ENCODE data around the gene AP2A2.

AP2A2 gene

DNA sequence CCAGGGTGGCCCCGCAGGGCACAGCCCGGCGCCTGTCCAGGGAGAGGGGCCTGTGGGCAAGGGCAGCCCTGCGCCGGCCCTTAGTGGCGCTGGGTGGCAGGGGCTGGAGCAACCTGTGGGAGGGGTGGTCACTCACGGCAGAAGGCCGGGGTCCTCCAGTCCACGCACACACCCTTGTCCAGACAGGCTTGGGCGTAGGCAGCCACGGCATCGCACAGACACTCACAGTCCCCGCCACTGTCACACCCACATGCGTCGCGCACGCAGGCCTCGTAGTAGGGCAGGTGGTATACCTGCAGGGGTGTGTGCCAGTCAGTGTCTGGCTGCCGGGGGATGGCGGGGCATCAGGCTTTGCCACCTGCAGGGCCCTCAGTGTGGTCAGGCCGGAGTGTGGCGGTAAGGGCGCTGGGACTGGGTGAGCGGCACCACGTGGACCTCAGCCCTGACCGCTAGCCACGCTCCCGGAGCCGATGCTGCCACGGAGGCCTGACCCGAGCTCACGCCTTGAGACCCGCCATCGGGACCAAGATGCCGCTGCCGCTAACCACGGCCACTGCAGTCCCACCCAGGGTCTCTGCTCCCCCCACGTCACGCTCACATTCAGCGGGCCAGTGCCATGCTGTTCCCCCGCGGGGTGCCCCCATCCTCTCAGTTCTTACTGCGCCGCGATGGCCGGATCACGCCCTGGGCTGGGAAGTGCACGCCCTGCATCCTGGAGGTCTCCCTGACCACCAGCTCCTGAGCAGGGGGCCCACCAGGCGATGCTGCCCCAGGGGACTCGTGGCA, 98.3 kb downstream of the AP2A2 start:
- Histone ChIP-seq H3K4me1 (ENCODE audit: insufficient read depth, low read length) (no peaks in the 10 kb centered on the region), H3K9ac (ENCODE audit: low read length) (no peak overlapping the region), H3K9me3 (ENCODE audit: low read length) (no peaks in the 10 kb centered on the region), H3K27ac (ENCODE audit: low read depth, low read length) (no peak overlapping the region), H3K4me3 (ENCODE audit: low read depth in 1 of 2, low read length in 2 of 2) (no peak overlapping the region), H3K36me3 (ENCODE audit: insufficient read depth, low read length) (no peaks in the 10 kb centered on the region), H3K27me3 (ENCODE audit: control insufficient read depth in 1 of 2, insufficient read depth in 2 of 2, low read length in 2 of 2) (no peaks in the 10 kb centered on the region)

DNA sequence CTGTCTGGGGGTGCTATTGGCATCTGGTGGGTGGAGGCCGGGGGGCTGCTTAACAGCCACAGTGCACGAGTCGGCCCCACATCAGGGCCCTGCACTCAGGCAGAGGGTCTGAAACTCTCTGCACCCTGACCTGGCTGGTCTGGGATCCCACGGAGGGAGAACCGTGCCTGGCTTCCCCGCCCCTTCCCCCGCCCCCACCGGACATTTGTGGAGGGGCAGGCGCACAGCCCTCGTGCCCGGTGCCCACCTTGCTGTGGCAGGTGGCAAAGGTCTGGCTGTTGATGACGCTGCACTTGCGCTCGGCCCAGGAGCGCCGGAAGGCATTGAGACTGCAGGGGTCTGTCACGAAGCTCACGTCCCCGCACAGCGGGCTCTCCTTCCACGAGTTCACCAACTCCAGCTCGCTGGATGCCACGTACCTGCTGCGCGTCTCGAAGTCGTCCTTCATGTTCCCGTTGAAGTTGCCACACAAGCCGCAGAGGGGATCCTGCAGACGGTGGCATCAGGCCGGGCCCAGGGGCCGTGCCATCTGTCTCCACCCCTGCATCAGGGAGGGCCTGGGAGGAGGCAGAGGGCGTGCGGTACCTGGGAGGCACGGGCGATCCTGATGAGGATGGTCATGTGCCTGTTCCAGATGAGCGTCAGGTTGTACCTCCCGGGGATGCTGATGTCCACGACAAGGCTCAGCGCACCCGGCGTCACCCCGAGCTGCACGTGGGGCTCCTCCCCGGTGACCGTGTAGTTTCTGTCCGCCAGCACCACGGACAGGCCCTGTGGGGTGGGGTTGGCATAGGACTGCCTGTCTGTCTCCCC, 99.1 kb downstream of the AP2A2 start:
- no peak overlapping the region for H3K9ac ChIP-seq (ENCODE audit: low read length)
- no peak overlapping the region for H3K4me3 ChIP-seq (ENCODE audit: low read depth in 1 of 2, low read length in 2 of 2)
- no peaks in the 10 kb centered on the region for H3K4me1 ChIP-seq (ENCODE audit: insufficient read depth, low read length)
- no peaks in the 10 kb centered on the region for H3K27me3 ChIP-seq (ENCODE audit: control insufficient read depth in 1 of 2, insufficient read depth in 2 of 2, low read length in 2 of 2)
- H3K36me3 ChIP-seq (ENCODE audit: insufficient read depth, low read length) = no peaks in the 10 kb centered on the region
- no peak overlapping the region for H3K27ac ChIP-seq (ENCODE audit: low read depth, low read length)
- H3K9me3 ChIP-seq (ENCODE audit: low read length) = no peaks in the 10 kb centered on the region

DNA sequence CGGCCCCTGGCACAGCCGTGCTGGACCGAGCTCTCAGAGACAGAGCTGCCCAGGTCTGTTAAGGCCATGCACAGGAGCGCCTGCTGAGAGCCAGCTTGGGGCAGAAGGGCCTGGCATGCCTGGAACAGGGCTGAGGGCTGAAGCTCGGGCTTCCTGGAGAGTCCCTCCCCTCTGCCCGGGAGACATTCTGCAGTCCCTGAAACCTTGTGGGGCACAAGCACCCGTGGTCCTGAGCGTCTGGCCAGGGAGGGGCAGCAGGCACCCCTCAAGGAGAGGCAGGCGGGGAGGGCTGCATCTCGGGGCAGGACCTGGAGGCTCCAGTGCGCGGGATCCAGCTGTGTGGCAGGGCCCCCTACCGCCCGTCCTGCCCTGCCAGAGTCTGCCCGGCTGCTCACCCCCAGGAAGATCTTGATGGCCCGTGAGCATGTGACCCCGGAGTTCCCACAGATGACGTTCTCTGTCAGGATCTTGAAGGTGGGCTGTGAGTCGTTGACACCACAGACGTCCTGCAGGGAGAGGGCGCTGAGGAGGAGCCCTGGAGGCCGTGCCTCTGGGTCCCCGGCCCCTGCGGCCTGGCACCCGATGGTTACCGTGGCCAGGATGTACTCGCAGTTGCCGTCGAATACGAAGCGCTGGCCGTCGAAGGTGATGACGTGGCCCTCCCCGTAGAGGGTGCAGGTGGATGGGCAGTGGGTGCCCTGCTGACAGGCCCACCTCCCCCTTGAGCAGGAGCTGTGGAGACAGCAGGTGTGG, 99.9 kb downstream of the AP2A2 start:
- H3K4me1 ChIP-seq (ENCODE audit: insufficient read depth, low read length) = no peaks in the 10 kb centered on the region
- H3K9ac ChIP-seq (ENCODE audit: low read length) = no peak overlapping the region
- no peaks in the 10 kb centered on the region for H3K9me3 ChIP-seq (ENCODE audit: low read length)
- H3K4me3 ChIP-seq (ENCODE audit: low read depth in 1 of 2, low read length in 2 of 2) = no peak overlapping the region
- no peaks in the 10 kb centered on the region for H3K36me3 ChIP-seq (ENCODE audit: insufficient read depth, low read length)
- H3K27me3 ChIP-seq (ENCODE audit: control insufficient read depth in 1 of 2, insufficient read depth in 2 of 2, low read length in 2 of 2) = no peaks in the 10 kb centered on the region
- no peak overlapping the region for H3K27ac ChIP-seq (ENCODE audit: low read depth, low read length)

DNA sequence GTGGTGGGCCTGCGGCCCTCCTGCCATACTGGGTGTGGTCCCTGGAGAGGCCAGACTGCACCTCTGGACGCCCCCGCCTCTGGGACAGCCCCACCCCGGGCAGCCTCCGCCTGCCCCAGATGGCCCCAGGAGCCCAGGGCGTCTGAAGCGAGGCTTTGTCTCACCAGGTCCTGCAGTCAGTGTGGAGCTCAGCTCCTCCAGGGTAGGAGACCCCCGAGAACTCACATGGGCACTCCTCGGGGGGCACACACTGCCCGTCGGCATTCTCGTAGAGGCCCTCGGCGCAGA, 100.4 kb downstream of the AP2A2 start:
- Histone ChIP-seq H3K27ac (ENCODE audit: low read depth, low read length) (no peak overlapping the region), H3K9ac (ENCODE audit: low read length) (no peak overlapping the region), H3K4me3 (ENCODE audit: low read depth in 1 of 2, low read length in 2 of 2) (no peak overlapping the region), H3K36me3 (ENCODE audit: insufficient read depth, low read length) (no peaks in the 10 kb centered on the region), H3K4me1 (ENCODE audit: insufficient read depth, low read length) (no peaks in the 10 kb centered on the region), H3K9me3 (ENCODE audit: low read length) (no peaks in the 10 kb centered on the region), H3K27me3 (ENCODE audit: control insufficient read depth in 1 of 2, insufficient read depth in 2 of 2, low read length in 2 of 2) (no peaks in the 10 kb centered on the region)

DNA sequence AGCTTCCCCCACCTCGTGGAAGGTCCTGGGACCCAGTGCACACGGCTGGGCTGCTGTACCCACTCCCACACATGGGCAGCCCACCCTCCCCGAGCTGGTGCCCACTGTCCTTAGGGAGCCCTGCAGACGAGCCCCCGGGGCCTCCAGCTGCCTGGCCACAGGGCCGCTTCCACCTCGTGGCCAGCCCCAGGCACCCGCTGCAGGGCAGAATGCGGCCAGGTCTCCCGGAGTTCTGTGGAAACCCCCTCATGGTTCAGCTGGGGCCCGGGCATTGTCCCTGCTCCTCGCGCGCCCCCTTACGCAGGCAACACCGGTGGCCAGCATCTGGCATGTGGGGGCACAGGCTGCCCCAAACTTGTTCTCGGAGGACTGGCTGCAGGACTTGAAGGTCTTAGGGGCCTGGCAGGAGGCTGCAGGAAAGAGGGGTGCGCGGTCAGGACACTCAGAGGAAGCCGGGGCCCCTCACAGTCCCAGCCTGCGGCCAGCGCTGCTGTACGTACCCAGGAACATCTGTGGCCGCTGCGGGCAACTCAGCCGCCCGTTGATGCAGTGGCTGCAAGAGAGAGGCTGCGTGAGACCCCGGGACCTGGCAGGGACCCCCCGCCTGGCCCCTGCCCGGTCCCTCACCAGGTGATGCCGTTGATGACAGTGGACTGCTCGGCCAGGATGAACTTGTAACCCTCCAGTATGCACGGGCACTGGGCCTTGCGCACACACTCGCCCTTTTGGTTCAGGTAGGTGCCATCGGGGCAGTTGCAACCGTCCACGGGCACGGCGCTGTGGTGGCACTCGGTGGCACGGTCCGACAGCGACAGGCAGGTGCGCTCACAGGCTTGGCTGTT, 101.2 kb downstream of the AP2A2 start:
- H3K27me3 ChIP-seq (ENCODE audit: control insufficient read depth in 1 of 2, insufficient read depth in 2 of 2, low read length in 2 of 2) = no peaks in the 10 kb centered on the region
- no peak overlapping the region for H3K27ac ChIP-seq (ENCODE audit: low read depth, low read length)
- H3K4me3 ChIP-seq (ENCODE audit: low read depth in 1 of 2, low read length in 2 of 2) = no peak overlapping the region
- no peaks in the 10 kb centered on the region for H3K4me1 ChIP-seq (ENCODE audit: insufficient read depth, low read length)
- H3K36me3 ChIP-seq (ENCODE audit: insufficient read depth, low read length) = no peaks in the 10 kb centered on the region
- H3K9me3 ChIP-seq (ENCODE audit: low read length) = no peaks in the 10 kb centered on the region
- no peak overlapping the region for H3K9ac ChIP-seq (ENCODE audit: low read length)

DNA sequence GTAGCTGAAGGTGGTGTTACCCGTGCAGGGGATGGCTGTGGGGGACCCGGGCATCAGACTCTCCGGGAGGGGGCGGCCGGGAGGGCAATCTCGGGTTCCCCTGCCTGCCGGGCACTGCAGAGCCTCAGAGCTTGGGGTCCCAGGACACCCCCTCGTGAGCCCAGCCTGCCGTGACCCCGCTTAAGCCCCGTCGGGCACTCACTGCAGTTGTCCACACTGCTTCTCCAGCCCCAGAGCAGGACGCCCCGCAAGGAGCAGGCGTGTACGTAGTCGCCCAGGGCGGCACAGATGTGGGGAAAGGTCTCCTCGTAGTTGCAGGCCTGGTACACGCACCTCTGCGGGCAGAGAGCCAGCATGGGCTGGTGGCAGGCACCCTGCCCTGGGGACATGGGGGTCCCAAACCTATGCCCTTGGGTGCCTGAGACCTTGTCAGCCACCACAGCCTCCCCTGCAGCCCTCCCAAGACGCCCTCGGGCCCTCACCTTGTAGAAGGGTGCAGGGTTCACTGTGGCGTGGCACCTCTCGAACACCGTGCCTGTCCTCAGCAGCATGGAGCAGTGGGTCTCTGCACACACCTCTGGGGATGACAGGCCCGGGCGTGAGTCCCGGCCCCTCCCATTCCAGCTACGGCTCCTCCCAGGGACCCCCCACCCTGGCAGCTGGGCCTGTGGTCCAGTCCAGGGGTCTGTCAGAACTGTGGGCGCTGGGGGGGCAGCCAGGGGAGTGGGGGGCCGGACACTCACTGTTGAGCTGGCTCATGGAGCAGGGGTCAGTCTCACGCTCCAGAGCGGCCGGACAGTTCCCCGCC, 102.0 kb downstream of the AP2A2 start:
- H3K36me3 ChIP-seq (ENCODE audit: insufficient read depth, low read length) = no peaks in the 10 kb centered on the region
- H3K27me3 ChIP-seq (ENCODE audit: control insufficient read depth in 1 of 2, insufficient read depth in 2 of 2, low read length in 2 of 2) = no peaks in the 10 kb centered on the region
- no peak overlapping the region for H3K9ac ChIP-seq (ENCODE audit: low read length)
- no peak overlapping the region for H3K27ac ChIP-seq (ENCODE audit: low read depth, low read length)
- H3K4me1 ChIP-seq (ENCODE audit: insufficient read depth, low read length) = no peaks in the 10 kb centered on the region
- H3K9me3 ChIP-seq (ENCODE audit: low read length) = no peaks in the 10 kb centered on the region
- H3K4me3 ChIP-seq (ENCODE audit: low read depth in 1 of 2, low read length in 2 of 2) = no peak overlapping the region

DNA sequence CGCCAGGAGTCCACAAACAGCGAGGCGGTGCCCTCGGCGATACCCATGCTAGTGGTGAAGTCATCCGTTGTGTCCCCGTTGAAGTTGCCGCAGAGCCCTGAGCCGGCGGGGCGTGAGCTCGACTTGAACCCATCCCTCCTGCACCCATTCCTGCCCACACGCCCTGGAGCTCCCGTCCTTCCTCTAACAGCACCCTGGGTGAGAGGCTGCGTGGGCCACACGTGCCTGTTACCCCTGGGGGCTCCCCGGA, 102.5 kb downstream of the AP2A2 start:
- H3K9ac ChIP-seq (ENCODE audit: low read length) = no peak overlapping the region
- no peaks in the 10 kb centered on the region for H3K27me3 ChIP-seq (ENCODE audit: control insufficient read depth in 1 of 2, insufficient read depth in 2 of 2, low read length in 2 of 2)
- no peaks in the 10 kb centered on the region for H3K4me1 ChIP-seq (ENCODE audit: insufficient read depth, low read length)
- no peaks in the 10 kb centered on the region for H3K36me3 ChIP-seq (ENCODE audit: insufficient read depth, low read length)
- H3K9me3 ChIP-seq (ENCODE audit: low read length) = no peaks in the 10 kb centered on the region
- H3K27ac ChIP-seq (ENCODE audit: low read depth, low read length) = no peak overlapping the region
- no peak overlapping the region for H3K4me3 ChIP-seq (ENCODE audit: low read depth in 1 of 2, low read length in 2 of 2)

DNA sequence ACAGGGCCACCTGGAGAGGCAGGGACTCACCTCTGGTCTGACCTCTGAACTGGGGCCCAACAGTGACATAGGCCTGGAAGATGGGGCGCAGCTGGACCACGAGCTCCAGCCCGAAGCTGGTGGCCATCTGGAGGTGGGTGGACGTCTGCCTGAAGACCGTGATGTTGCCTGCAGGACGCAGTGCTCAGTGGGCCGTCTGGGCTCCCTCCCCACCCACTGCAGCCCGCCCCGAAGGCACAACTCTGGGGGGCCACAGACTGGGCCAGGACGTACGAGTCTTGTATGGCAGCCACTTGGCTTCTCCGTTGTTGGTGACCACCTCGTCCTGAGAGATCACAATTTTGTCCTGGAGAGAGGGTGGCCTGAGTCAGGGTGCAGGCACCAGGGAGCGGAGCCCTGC, 102.9 kb downstream of the AP2A2 start:
- Histone ChIP-seq H3K4me1 (ENCODE audit: insufficient read depth, low read length) (no peaks in the 10 kb centered on the region), H3K27ac (ENCODE audit: low read depth, low read length) (no peak overlapping the region), H3K27me3 (ENCODE audit: control insufficient read depth in 1 of 2, insufficient read depth in 2 of 2, low read length in 2 of 2) (no peaks in the 10 kb centered on the region), H3K9me3 (ENCODE audit: low read length) (no peaks in the 10 kb centered on the region), H3K9ac (ENCODE audit: low read length) (no peak overlapping the region), H3K36me3 (ENCODE audit: insufficient read depth, low read length) (no peaks in the 10 kb centered on the region), H3K4me3 (ENCODE audit: low read depth in 1 of 2, low read length in 2 of 2) (no peak overlapping the region)

DNA sequence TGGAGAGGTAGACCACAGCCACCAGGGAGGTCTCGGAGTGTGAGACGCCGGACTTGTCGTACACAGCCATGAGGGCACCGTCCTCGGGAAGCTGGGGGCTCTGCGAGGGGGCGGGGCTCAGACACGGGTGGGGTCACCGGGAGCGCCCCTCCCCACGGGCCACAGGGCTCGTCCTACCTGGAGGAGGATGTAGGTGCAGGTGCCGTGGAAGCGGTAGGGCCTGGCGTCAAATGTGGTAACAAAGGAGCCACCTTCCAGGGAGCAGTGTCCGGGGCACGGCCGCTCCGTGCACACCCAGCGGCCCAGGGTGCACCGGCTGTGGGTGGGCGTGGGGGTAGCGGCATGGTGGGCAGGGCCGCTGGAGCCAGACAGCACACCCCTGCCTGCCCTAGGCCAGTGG, 103.4 kb downstream of the AP2A2 start:
- no peaks in the 10 kb centered on the region for H3K27me3 ChIP-seq (ENCODE audit: control insufficient read depth in 1 of 2, insufficient read depth in 2 of 2, low read length in 2 of 2)
- no peaks in the 10 kb centered on the region for H3K9me3 ChIP-seq (ENCODE audit: low read length)
- no peak overlapping the region for H3K4me3 ChIP-seq (ENCODE audit: low read depth in 1 of 2, low read length in 2 of 2)
- H3K36me3 ChIP-seq (ENCODE audit: insufficient read depth, low read length) = no peaks in the 10 kb centered on the region
- H3K4me1 ChIP-seq (ENCODE audit: insufficient read depth, low read length) = no peaks in the 10 kb centered on the region
- no peak overlapping the region for H3K9ac ChIP-seq (ENCODE audit: low read length)
- H3K27ac ChIP-seq (ENCODE audit: low read depth, low read length) = no peak overlapping the region

DNA sequence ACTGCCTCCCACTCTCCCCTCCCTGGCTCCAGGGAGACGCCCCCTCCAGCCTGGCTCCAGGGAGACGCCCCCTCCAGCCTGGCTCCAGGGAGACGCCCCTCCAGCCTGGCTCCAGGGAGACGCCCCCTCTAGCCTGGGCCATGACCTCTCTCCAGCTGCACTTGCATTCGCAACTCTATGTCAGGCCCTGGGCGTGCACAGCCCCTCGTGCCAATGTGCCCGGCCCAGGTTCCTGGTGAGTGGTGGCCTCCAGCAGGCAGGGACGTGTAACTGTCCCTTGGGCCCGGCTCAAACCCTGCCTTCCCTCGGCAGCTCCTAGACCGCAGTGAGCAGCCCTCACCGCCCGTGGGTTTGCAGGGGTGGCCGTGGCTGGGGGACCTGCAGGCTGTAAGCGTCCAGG, 104.0 kb downstream of the AP2A2 start:
- Histone ChIP-seq H3K27me3 (ENCODE audit: control insufficient read depth in 1 of 2, insufficient read depth in 2 of 2, low read length in 2 of 2) (no peaks in the 10 kb centered on the region), H3K9me3 (ENCODE audit: low read length) (no peaks in the 10 kb centered on the region), H3K4me3 (ENCODE audit: low read depth in 1 of 2, low read length in 2 of 2) (no peak overlapping the region), H3K9ac (ENCODE audit: low read length) (no peak overlapping the region), H3K4me1 (ENCODE audit: insufficient read depth, low read length) (no peaks in the 10 kb centered on the region), H3K27ac (ENCODE audit: low read depth, low read length) (no peak overlapping the region), H3K36me3 (ENCODE audit: insufficient read depth, low read length) (no peaks in the 10 kb centered on the region)

Measured in muscle layer of colon (tissue), 2 donors.